NOMO-1 treated with DMSO at 0.1 percent for 48 hours (cell line): ENCODE measurements around the gene FIGN.

Experiments used
- DNase-seq: peaks from one replicate; lab custom pipeline; 2025; ENCODE audit not compliant: unreplicated experiment; lab: John Stamatoyannopoulos, UW

The FIGN gene

GRCh38 chr2:163570391-163570790 is 165.4 kb downstream of the FIGN start:
- no peak for DNase-seq

GRCh38 chr2:163565192-163565591 is 170.6 kb downstream of the FIGN start:
- no peak for DNase-seq

- no peak for DNase-seq
Measured at GRCh38 chr2:163564236-163564635, 171.6 kb downstream of the FIGN start.

GRCh38 chr2:163563336-163563735 is 172.5 kb downstream of the FIGN start:
- no peak for DNase-seq

GRCh38 chr2:163558251-163559021 is 177.4 kb downstream of the FIGN start:
- no peak for DNase-seq

- DNase-seq: no peak
Measured at GRCh38 chr2:163556511-163556910, 179.3 kb downstream of the FIGN start.

- no peak for DNase-seq
Measured at GRCh38 chr2:163554864-163555263, 180.9 kb downstream of the FIGN start.

GRCh38 chr2:163553601-163554000 is 182.2 kb downstream of the FIGN start:
- no peak for DNase-seq

GRCh38 chr2:163552758-163553157 is 183.1 kb downstream of the FIGN start:
- no peak for DNase-seq

GRCh38 chr2:163551616-163552373 is 184.0 kb downstream of the FIGN start:
- no peak for DNase-seq

GRCh38 chr2:163548970-163549369 is 186.8 kb downstream of the FIGN start:
- DNase-seq: no peak
